Stimulated activated CD4-positive, alpha-beta T cell treated with anti-CD3 and anti-CD28 coated beads, Interleukin-15, amount 100 ng/mL, for 24 hours (primary cell): ENCODE results near the gene NPR2.

ENCODE experiments used
- DNase-seq: peaks from one replicate; pipeline ENCODE4 v3.0.0-alpha.2; 2020

The NPR2 gene

GRCh38 chr9:35791297-35791921 lies at the start of gene NPR2:
Gene NPR2, plus strand, starts transcription at chr9:35791591. Its CDS starts 818 bp downstream, at chr9:35792409.
- DNase-seq, result no peak

- no peak for DNase-seq
These were observed 49.7 kb upstream of the NPR2 start for GRCh38 chr9:35741740-35742139.

GRCh38 chr9:35743452-35743851 lies 47.9 kb upstream of the NPR2 start:
- DNase-seq, result no peak

DNA sequence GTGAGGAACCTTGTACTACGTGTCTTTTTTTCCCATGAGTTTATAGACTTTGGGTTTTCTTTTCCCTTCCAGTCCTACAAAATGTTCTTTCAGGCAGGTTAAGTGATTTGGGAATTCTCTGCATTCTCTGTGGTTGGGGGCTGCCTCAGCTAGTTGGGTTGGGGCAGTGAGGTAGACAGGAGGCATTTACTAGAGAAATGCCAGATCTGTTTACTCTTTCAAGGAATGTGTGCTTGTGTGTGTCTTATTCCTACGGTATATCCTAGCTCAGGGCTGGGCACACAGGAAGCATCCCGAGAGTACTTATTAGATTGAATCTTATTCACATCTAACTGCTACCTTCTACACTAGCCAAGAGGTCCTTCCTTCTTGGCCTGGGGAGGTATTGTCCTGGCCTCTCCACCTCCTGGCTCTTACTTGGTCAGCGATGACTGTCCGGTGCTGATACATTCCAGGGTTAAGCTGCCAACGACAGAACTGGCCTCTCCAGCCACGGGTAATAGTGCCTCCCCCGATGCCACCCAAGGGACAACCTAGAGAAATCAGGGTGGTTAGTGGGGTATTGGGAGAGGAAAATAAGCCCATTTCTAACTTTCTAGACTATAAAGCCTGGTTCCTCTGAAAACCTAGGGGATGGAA lies 47.4 kb upstream of the NPR2 start:
- no peak for DNase-seq

DNA sequence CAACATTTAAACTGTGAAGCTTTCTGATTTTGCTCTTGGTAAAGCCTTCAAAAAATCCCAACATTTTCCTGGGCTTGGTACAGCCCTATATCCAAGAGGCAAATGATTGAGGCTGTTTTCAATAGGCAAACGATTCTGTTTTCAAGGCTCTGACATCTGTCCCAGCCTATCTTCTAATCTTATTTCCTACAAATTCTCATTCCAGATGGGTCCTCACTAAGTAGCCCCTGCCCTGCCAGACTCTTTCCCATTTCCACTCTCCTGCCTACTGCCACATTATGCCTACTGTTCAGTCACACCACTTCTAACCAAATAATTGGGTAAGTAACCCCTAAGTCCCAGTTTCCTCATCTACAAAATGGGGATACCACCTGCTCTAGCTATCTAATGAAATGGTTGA lies 45.8 kb upstream of the NPR2 start:
- DNase-seq, result no peak

DNA sequence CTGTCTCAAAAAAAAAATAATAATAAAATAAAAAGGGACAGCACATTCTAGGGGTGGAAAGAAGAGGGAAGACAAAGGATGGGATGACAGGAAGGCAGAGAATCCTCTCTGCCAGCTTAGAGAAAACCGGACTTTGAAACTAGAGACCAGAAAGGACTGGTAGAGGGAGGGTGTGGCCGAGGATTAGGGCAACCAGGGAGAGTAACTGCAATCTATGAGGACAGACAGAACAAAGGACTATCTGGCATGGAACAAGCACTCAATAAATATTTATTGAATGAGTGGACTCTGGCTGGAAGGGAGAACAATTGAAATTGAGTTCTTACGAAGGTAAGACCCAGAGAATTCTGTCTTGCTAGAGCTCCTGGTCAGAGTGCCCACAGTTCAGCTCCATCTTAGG lies 44.8 kb upstream of the NPR2 start:
- DNase-seq, result no peak

GRCh38 chr9:35748242-35748857 lies 43.0 kb upstream of the NPR2 start:
- no peak for DNase-seq

GRCh38 chr9:35748858-35749514 lies 42.4 kb upstream of the NPR2 start, which contains the start of the genes GBA2 and RGP1:
Gene GBA2, minus strand, starts transcription at chr9:35749228. Its CDS starts 524 bp downstream, at chr9:35748704.
Gene RGP1, plus strand, starts transcription at chr9:35749287. Its CDS starts 469 bp downstream, at chr9:35749756.
- DNase-seq, result peak; percentile 83

DNA sequence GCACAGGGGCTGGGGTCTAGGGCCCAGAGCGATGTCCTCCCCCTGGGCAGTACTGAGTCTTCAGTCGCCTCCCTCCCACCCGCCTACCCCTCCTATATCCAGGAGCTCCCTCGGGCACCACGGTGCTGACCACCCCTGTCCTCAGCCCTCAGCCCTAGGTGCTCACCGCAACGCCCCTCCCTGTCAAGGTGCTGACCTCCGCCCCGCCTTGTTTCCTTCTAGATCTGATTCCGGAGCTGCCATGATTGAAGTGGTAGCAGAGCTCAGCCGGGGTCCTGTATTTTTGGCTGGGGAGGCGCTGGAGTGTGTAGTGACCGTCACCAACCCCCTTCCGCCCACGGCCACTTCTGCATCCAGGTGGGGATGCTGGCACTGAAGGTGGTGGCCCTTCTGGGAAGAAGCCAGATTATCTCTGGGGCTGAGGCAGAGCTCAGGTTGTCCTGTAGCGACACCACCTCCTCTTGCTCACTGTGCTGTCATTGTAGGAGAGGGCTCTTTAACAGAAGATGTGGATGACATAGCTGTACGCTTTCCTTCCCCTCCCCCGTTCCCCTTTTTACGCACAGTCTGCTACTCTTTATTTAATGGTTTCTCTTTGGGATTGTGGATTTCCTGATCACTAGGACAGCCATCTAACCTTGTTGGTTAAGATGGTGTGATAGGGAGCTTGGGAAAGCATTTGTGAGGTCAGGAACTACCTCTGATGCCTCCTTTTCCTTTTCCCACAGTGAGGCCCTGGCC lies 41.7 kb upstream of the NPR2 start:
- peak; percentile 60 for DNase-seq

- DNase-seq, result no peak
These were observed 41.2 kb upstream of the NPR2 start for GRCh38 chr9:35750256-35750531.

GRCh38 chr9:35753466-35753865 lies 37.9 kb upstream of the NPR2 start:
- DNase-seq, result no peak

DNA sequence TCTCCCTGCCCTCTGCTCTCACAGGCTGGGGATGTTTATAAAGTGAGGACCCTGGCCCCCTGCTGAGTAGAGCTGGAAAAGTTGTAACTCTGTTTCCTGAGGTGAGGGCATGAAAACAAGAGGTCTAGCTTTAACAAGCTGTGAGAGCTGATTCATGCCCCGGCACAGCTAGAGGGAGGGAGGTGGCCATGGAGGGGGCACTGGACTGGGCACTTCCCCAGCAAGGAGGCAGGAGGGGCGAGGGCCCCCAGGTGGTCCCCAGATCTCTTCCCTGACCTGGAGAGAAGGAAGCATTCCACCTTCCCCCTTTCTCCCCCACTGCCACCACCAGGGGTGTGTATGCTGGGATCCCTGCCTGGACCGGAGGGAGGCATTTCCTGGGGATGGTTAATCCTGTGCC lies 37.1 kb upstream of the NPR2 start, which contains the start of gene MSMP:
MSMP (minus strand) TSS at position 13 of the 400 bp plus-strand sequence. CDS start 147 bp downstream, outside the sequence.
- DNase-seq, result no peak

- DNase-seq, result no peak
These were observed 36.3 kb upstream of the NPR2 start for GRCh38 chr9:35755071-35755470.

DNA sequence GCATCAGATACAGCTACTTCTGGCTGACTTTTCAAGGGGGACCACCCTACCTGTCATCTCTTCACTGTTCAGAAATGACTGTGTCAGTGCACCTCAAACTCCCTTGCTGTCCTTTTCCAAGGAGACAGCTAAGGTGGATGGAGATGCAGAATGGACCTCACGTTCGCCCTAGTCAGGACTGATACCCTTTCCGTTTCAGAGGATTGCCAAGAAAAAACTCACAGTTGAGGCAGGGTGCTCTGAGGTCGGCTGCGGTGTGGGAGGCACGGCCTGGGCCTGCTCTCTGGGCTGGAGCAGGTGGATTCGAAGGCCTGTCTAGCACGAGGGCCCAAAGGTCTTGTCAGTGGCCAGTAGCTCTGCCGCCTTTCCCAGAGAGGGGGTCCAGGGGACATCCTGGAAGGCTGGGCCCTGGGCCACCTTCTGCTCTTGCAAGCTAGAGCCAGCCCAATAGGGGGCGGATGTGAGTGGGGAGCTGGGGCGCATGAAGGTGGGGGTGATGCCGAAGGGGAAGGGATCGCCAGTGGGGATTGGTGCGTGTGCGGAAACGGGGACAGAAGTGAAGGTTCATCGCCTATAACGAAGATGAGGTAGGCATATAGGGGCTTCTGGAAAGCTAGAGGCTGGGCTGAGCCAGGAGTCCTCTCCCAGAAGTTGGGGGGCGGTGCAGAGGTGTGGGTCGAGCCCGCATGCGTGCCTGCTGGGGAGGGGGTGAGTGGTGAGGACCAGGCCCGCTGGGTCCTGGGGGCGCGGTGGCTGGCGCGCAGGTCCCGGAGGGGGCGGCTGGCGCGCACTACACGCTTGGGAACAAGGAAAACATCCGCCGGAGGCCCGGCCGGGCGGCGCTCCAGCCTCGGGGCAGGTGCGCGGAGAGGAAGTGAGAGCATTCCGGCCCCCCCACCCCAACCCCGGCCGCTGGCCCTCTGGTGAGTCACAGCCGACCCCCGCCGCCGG lies 34.8 kb upstream of the NPR2 start:
- peak; percentile 92 for DNase-seq

- DNase-seq, result peak; percentile 50
These were observed 34.0 kb upstream of the NPR2 start for GRCh38 chr9:35757226-35757891.

- no peak for DNase-seq
These were observed 33.5 kb upstream of the NPR2 start for GRCh38 chr9:35757892-35758275.

DNA sequence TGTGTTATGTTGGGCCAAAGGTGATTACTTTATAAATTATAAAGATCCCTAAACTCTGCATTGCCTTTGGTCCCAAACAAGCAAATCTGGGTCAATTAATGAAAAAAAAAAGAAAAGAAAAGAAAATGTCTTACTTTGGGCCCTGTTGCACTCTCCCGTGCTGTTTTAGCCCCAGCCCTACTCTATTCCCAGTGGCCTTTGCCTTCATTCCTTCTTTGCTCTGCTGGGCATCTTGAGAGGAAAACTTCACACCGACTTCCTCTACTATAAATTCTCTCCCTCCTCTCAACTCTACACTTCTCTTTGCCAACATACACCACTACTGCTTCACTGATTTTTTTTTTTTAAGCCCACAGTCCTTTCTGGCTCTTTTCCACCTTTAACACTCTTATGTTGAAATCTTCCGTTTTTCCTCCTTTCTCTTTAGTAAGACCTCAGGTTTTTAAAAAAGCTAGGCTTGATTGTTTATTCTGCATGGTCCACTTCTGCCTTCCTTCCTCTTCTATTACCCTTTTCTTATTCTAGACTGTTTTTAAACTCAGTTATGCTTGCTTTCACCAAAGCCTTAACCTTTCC lies 32.8 kb upstream of the NPR2 start:
- no peak for DNase-seq

DNA sequence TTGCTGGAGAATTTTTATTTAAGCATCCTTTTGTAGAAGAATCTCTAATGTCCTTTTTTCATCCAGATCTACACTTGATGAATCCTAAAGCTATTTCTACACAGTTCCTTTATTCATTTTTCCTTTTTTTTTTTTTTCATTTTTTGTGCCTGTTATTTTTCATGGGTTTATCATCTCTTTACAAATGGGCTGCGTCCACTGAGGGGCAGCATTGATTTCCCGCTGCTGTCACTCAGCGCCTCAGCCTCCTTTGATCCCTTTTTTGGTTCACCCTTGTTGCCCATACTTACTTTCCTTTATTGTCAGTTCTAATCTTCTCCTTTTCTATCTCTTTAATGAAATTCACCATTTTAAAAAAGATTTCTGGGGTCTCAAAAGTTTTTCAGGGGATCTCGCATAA lies 31.6 kb upstream of the NPR2 start:
- no peak for DNase-seq

DNA sequence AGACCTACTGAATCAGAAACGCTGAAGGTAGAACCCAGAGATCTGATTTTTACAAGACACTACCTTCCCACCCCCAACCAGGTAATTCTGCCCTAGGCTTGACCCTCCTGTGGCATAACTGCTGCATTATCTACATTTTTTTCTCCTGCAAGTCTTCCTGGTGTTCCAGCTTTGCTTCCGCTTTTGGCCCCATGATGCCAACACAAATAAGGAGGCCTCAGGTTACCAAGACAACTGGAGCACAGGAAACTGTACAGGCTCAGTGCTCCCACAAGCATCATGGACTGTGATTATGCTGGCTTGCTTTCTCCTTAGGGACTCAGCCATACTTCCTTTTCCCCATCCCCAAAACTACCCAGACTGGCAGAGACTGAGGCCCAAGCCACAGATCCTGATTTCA lies 30.7 kb upstream of the NPR2 start:
- DNase-seq, result no peak

DNA sequence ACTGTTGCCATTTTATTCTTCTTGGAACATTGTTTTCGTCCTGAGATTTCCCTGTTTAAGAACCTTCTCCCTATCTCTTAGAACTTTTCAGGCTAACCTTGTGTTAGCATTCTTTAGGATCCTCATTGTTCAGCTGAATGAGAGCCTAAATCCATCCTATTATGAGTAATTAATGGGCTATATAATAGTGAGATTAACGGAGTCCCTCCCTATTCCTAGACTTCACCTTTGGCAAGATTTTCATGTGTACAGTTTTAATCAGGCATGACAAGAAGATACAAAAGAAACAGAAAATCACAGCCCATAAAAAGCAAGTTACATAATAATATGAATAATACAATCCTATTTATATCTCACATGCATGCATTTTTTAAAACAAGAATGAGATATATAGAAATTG lies 28.2 kb upstream of the NPR2 start:
- no peak for DNase-seq

DNA sequence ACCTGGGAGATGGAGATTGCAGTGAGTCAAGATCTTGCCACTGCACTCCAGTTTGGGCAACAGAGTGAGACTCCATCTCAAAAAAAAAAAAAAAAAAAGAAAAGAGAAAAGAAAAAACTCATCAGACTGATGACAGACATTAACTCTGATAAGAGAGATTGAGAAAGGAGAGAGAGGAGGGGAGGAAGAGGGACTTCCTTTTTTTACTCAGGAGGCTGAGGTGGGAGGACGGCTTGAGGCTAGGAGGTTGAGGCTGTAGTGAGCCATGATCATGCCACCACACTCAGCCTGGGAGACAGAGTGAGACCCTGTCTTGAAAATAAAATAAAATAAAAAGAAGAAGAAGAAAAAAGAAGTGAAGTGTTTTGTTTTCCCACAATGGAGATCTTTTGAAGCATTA lies 27.6 kb upstream of the NPR2 start:
- DNase-seq, result no peak
